Measurements from ENCODE around the gene GRK7.

GRK7 gene

GRCh38 chr3:141777957-141778813 is 15.0 kb downstream of the GRK7 start:
- H3K9ac ChIP-seq (ENCODE audit: low read length) = no peak overlapping the region
- H3K27ac ChIP-seq (ENCODE audit: low read depth, low read length, poor library complexity, severe bottlenecking) = no peak overlapping the region
- H3K36me3 ChIP-seq (ENCODE audit: insufficient read depth, low read length) = no peaks in the 10 kb centered on the region
- H3K27me3 ChIP-seq (ENCODE audit: insufficient read depth, low read length) = peaks cover 4% of the 10 kb centered on the region
- no peaks in the 10 kb centered on the region for H3K4me1 ChIP-seq (ENCODE audit: insufficient read depth, low read length, severe bottlenecking)
- no peaks in the 10 kb centered on the region for H3F3A ChIP-seq (ENCODE audit: insufficient read depth, low read length)
- no peaks in the 10 kb centered on the region for H3K79me2 ChIP-seq (ENCODE audit: insufficient read depth, low read length)
- no peak overlapping the region for H2AFZ ChIP-seq (ENCODE audit: low read length)
- no peaks in the 10 kb centered on the region for H3K9me3 ChIP-seq (ENCODE audit: low read length)
- H4K20me1 ChIP-seq (ENCODE audit: insufficient read depth, low read length) = no peaks in the 10 kb centered on the region
- TF ChIP-seq EZH2 (IDR thresholded peaks at IDR 0.05; ENCODE audit: borderline replicate concordance, low read length) = no peak
- no peak for TF ChIP-seq CTCF (IDR thresholded peaks at IDR 0.05; ENCODE audit: low read length)
- no peaks in the 10 kb centered on the region for H3K9me2 ChIP-seq (ENCODE audit: low read depth, low read length)
- no peak overlapping the region for H3K4me2 ChIP-seq (ENCODE audit: low read length)
- H3K4me3 ChIP-seq (ENCODE audit: low read depth, low read length, poor library complexity, severe bottlenecking) = no peak overlapping the region

GRCh38 chr3:141779667-141780066 is 16.5 kb downstream of the GRK7 start:
- no peak overlapping the region for H3K9ac ChIP-seq (ENCODE audit: low read length)

GRCh38 chr3:141782386-141782932 is 19.3 kb downstream of the GRK7 start:
- H4K20me1 ChIP-seq (ENCODE audit: insufficient read depth, low read length) = no peaks in the 10 kb centered on the region
- no peak overlapping the region for H2AFZ ChIP-seq (ENCODE audit: low read length)
- peaks cover 3% of the 10 kb centered on the region for H3K27me3 ChIP-seq (ENCODE audit: insufficient read depth, low read length)
- no peaks in the 10 kb centered on the region for H3K36me3 ChIP-seq (ENCODE audit: insufficient read depth, low read length)
- H3K4me3 ChIP-seq (ENCODE audit: low read depth, low read length, poor library complexity, severe bottlenecking) = no peak overlapping the region
- TF ChIP-seq EZH2 (IDR thresholded peaks at IDR 0.05; ENCODE audit: borderline replicate concordance, low read length) (no peak), CTCF (IDR thresholded peaks at IDR 0.05; ENCODE audit: low read length) (no peak)
- H3F3A ChIP-seq (ENCODE audit: insufficient read depth, low read length) = no peaks in the 10 kb centered on the region
- H3K27ac ChIP-seq (ENCODE audit: low read depth, low read length, poor library complexity, severe bottlenecking) = no peak overlapping the region
- H3K4me1 ChIP-seq (ENCODE audit: insufficient read depth, low read length, severe bottlenecking) = no peaks in the 10 kb centered on the region
- no peaks in the 10 kb centered on the region for H3K9me3 ChIP-seq (ENCODE audit: low read length)
- no peak overlapping the region for H3K4me2 ChIP-seq (ENCODE audit: low read length)
- no peak overlapping the region for H3K9ac ChIP-seq (ENCODE audit: low read length)
- no peaks in the 10 kb centered on the region for H3K79me2 ChIP-seq (ENCODE audit: insufficient read depth, low read length)
- H3K9me2 ChIP-seq (ENCODE audit: low read depth, low read length) = no peaks in the 10 kb centered on the region

More at GRCh38 chr3:141779667-141780066, 16.5 kb downstream of the GRK7 start:
- no peaks in the 10 kb centered on the region for H3K79me2 ChIP-seq (ENCODE audit: insufficient read depth, low read length)
- no peaks in the 10 kb centered on the region for H3K4me1 ChIP-seq (ENCODE audit: insufficient read depth, low read length, severe bottlenecking)
- TF ChIP-seq CTCF (IDR thresholded peaks at IDR 0.05; ENCODE audit: low read length) (no peak), EZH2 (IDR thresholded peaks at IDR 0.05; ENCODE audit: borderline replicate concordance, low read length) (no peak)
- no peak overlapping the region for H3K4me2 ChIP-seq (ENCODE audit: low read length)
- H3F3A ChIP-seq (ENCODE audit: insufficient read depth, low read length) = no peaks in the 10 kb centered on the region
- H4K20me1 ChIP-seq (ENCODE audit: insufficient read depth, low read length) = no peaks in the 10 kb centered on the region
- no peaks in the 10 kb centered on the region for H3K36me3 ChIP-seq (ENCODE audit: insufficient read depth, low read length)
- peaks cover 4% of the 10 kb centered on the region for H3K27me3 ChIP-seq (ENCODE audit: insufficient read depth, low read length)
- no peak overlapping the region for H2AFZ ChIP-seq (ENCODE audit: low read length)
- H3K9me3 ChIP-seq (ENCODE audit: low read length) = no peaks in the 10 kb centered on the region
- H3K9me2 ChIP-seq (ENCODE audit: low read depth, low read length) = no peaks in the 10 kb centered on the region
- H3K4me3 ChIP-seq (ENCODE audit: low read depth, low read length, poor library complexity, severe bottlenecking) = no peak overlapping the region
- no peak overlapping the region for H3K27ac ChIP-seq (ENCODE audit: low read depth, low read length, poor library complexity, severe bottlenecking)

Data from OCI-LY1 (cell line).